22Rv1 (cell line): ENCODE measurements around the gene BICC1.

ENCODE experiments used
- CTCF ChIP-seq: fragments of 450-650 bp; IDR thresholded peaks from 2 replicates; pipeline ENCODE4 v1.5.1; 2017; ENCODE audit warnings: mild to moderate bottlenecking
- ZFX ChIP-seq: fragments of 450-650 bp; IDR thresholded peaks from 2 replicates; pipeline ENCODE4 v1.6.1; 2017; ENCODE audit warnings: antibody characterized with exemption, borderline replicate concordance

GRCh38 chr10:58488921-58489320 is 23.8 kb upstream of the BICC1 start:
- TF ChIP-seq CTCF (no peak), ZFX (no peak)
